Mesothelial cell of epicardium (in vitro differentiated cells): Measurements from ENCODE around the gene PDLIM4. TPM values are rescaled to one million over a fixed set of nuclear protein-coding genes. Genes with fewer than 3 reads are reported as not detected.

ENCODE experiments used
- DNase-seq, 2 experiments: peaks; one replicate each; pipeline ENCODE4 v3.0.0; 2021; ENCODE audit warnings: low spot score in 2 of 2; ENCODE audit not compliant: unreplicated experiment in 2 of 2
- H3K27ac Mint-ChIP-seq: 2 replicates; pipeline ENCODE4 v1.8.0; 2021; ENCODE audit warnings: mixed read lengths
- H3K27me3 Mint-ChIP-seq: 2 replicates; pipeline ENCODE4 v1.8.0; 2021; ENCODE audit warnings: low read depth, mixed read lengths
- H3K36me3 Mint-ChIP-seq: 2 replicates; pipeline ENCODE4 v1.8.0; 2021; ENCODE audit warnings: mixed read lengths
- H3K4me1 Mint-ChIP-seq: 2 replicates; pipeline ENCODE4 v1.8.0; 2021; ENCODE audit warnings: mixed read lengths
- H3K4me3 Mint-ChIP-seq: 2 replicates; pipeline ENCODE4 v1.8.0; 2021; ENCODE audit warnings: mild to moderate bottlenecking, moderate library complexity, mixed read lengths
- H3K9me3 Mint-ChIP-seq: 2 replicates; pipeline ENCODE4 v1.8.0; 2021; ENCODE audit warnings: mixed read lengths
- CTCF ChIP-seq: fragments of 200-600 bp; sonication (generic); IDR thresholded peaks from one replicate; pipeline ENCODE4 v1.5.0; 2021; ENCODE audit warnings: antibody characterized with exemption; ENCODE audit not compliant: unreplicated experiment
- total RNA-seq: library from RNA; stranded (reverse); gene quantifications from 3 replicates; pipeline ENCODE4 v1.2.1, GENCODE V29; 2021

Gene PDLIM4
- total RNA-seq, 1 donor from 2014 or later = 50.7 TPM

GRCh38 chr5:132237670-132238069 is 19.8 kb upstream of the PDLIM4 start:
- H3K4me3 Mint-ChIP-seq = no peak overlapping the region
- H3K27me3 Mint-ChIP-seq = peaks cover 2% of the 10 kb centered on the region
- H3K9me3 Mint-ChIP-seq = peaks cover 13% of the 10 kb centered on the region
- H3K27ac Mint-ChIP-seq = no peak overlapping the region
- TF ChIP-seq CTCF = no peak
- no peaks in the 10 kb centered on the region for H3K4me1 Mint-ChIP-seq
- H3K36me3 Mint-ChIP-seq = no peaks in the 10 kb centered on the region
- DNase-seq = no peak

GRCh38 chr5:132238169-132238744 is 19.2 kb upstream of the PDLIM4 start:
- H3K27ac Mint-ChIP-seq = no peak overlapping the region
- no peaks in the 10 kb centered on the region for H3K4me1 Mint-ChIP-seq
- no peak overlapping the region for H3K4me3 Mint-ChIP-seq
- peak; percentile 49 to 86 for DNase-seq
- TF ChIP-seq CTCF = peak; percentile 81
- no peaks in the 10 kb centered on the region for H3K27me3 Mint-ChIP-seq
- H3K9me3 Mint-ChIP-seq = peaks cover 19% of the 10 kb centered on the region
- H3K36me3 Mint-ChIP-seq = no peaks in the 10 kb centered on the region

GRCh38 chr5:132238901-132239500 is 18.5 kb upstream of the PDLIM4 start:
- no peak overlapping the region for H3K4me3 Mint-ChIP-seq
- peaks cover 24% of the 10 kb centered on the region for H3K9me3 Mint-ChIP-seq
- no peaks in the 10 kb centered on the region for H3K27me3 Mint-ChIP-seq
- no peak for DNase-seq
- TF ChIP-seq CTCF = no peak
- H3K27ac Mint-ChIP-seq = no peak overlapping the region
- no peaks in the 10 kb centered on the region for H3K4me1 Mint-ChIP-seq
- peaks cover 3% of the 10 kb centered on the region for H3K36me3 Mint-ChIP-seq

GRCh38 chr5:132239776-132240175 is 17.7 kb upstream of the PDLIM4 start:
- H3K27ac Mint-ChIP-seq = no peak overlapping the region
- peaks cover 8% of the 10 kb centered on the region for H3K36me3 Mint-ChIP-seq
- no peaks in the 10 kb centered on the region for H3K27me3 Mint-ChIP-seq
- H3K9me3 Mint-ChIP-seq = peaks cover 31% of the 10 kb centered on the region
- no peaks in the 10 kb centered on the region for H3K4me1 Mint-ChIP-seq
- H3K4me3 Mint-ChIP-seq = no peak overlapping the region
- no peak for TF ChIP-seq CTCF
- DNase-seq = no peak

GRCh38 chr5:132243366-132243977 is 14.0 kb upstream of the PDLIM4 start:
- Mint-ChIP-seq H3K36me3 (peaks cover 10% of the 10 kb centered on the region), H3K27ac (no peak overlapping the region), H3K9me3 (peaks cover 54% of the 10 kb centered on the region), H3K4me1 (no peaks in the 10 kb centered on the region), H3K27me3 (no peaks in the 10 kb centered on the region), H3K4me3 (no peak overlapping the region)
- TF ChIP-seq CTCF = no peak
- no peak for DNase-seq
